ENCODE data around the gene ZNF655.

DNA sequence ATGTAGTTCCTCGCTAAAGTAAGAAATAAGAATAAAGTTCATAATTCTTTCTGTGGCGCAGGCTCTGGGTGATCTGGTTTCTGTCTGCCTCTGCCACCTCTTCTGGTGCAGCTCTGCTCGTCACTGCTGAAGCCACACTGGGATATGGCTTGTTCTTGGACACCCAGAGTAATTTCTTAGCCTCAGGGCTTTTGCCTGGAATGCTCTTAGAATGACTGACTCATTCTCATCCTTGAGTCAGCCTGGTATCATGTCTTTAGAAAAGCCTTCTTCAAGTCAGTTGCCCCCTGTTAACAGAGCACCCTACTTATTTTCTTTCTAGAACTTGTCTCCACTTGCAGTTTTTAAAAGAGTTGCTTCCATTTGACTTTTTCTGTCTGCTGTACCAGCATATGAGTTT, 60.3 kb downstream of the ZNF655 start:
- TF ChIP-seq, protein P1, sequence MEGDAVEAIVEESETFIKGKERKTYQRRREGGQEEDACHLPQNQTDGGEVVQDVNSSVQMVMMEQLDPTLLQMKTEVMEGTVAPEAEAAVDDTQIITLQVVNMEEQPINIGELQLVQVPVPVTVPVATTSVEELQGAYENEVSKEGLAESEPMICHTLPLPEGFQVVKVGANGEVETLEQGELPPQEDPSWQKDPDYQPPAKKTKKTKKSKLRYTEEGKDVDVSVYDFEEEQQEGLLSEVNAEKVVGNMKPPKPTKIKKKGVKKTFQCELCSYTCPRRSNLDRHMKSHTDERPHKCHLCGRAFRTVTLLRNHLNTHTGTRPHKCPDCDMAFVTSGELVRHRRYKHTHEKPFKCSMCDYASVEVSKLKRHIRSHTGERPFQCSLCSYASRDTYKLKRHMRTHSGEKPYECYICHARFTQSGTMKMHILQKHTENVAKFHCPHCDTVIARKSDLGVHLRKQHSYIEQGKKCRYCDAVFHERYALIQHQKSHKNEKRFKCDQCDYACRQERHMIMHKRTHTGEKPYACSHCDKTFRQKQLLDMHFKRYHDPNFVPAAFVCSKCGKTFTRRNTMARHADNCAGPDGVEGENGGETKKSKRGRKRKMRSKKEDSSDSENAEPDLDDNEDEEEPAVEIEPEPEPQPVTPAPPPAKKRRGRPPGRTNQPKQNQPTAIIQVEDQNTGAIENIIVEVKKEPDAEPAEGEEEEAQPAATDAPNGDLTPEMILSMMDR (optimal IDR thresholded peaks at IDR 0.05 in 1 of 3, IDR thresholded peaks at IDR 0.05 in 1 of 3, conservative IDR thresholded peaks at IDR 0.05 in 1 of 3; ENCODE audit: extremely low read depth in 1 of 3, insufficient read depth in 2 of 3, low read length in 3 of 3), result no peak
- TF ChIP-seq EZH2 (IDR thresholded peaks at IDR 0.05; ENCODE audit: low read length), result no peak
